Activated CD4-positive, CD25-positive, alpha-beta regulatory T cell treated with anti-CD3 and anti-CD28 coated beads, Interleukin-2, amount 50 U/mL, for 24 hours (primary cell): ENCODE data around the gene FEZF1.
"Not testable (repeated sequence)": the region's sequence is repeated elsewhere in the genome, so short reads cannot be mapped to it uniquely, and the experiment has no call there.

Experiments used
- ATAC-seq, 2 donors: fragments of 150-1000 bp; cut with Tn5 transposase; one replicate each; pipeline ENCODE4 v1.10.0; 2021; ENCODE audit warnings: mild to moderate bottlenecking in 1 of 2, moderate library complexity in 1 of 2

Gene FEZF1

GRCh38 chr7:122306320-122307227, 2.0 kb upstream of the FEZF1 start:
- ATAC-seq = no peak

GRCh38 chr7:122305475-122306319, 1.1 kb upstream of the FEZF1 start:
- no peak for ATAC-seq

GRCh38 chr7:122304996-122305421, 459 bp upstream of the FEZF1 start:
- no peak for ATAC-seq

GRCh38 chr7:122303531-122304318, 825 bp downstream of the FEZF1 start:
- no peak for ATAC-seq

GRCh38 chr7:122302761-122303530, 1.6 kb downstream of the FEZF1 start:
- ATAC-seq = no peak

GRCh38 chr7:122301858-122302760, 2.4 kb downstream of the FEZF1 start:
- ATAC-seq = no peak

- no peak for ATAC-seq
Observed at GRCh38 chr7:122300956-122301833, 3.4 kb downstream of the FEZF1 start.

GRCh38 chr7:122300211-122300932, 4.2 kb downstream of the FEZF1 start:
- no peak for ATAC-seq

GRCh38 chr7:122299624-122300210, 4.8 kb downstream of the FEZF1 start:
- no peak for ATAC-seq

GRCh38 chr7:122298618-122299017, 5.9 kb downstream of the FEZF1 start:
- no peak for ATAC-seq

GRCh38 chr7:122298131-122298530, 6.4 kb downstream of the FEZF1 start:
- no peak for ATAC-seq

- no peak for ATAC-seq
Observed at GRCh38 chr7:122291189-122291588, 13.4 kb downstream of the FEZF1 start.

- no peak for ATAC-seq
Observed at GRCh38 chr7:122290476-122290875, 14.1 kb downstream of the FEZF1 start.

GRCh38 chr7:122289426-122289825, 15.1 kb downstream of the FEZF1 start:
- no peak for ATAC-seq

- ATAC-seq = not testable (repeated sequence)
Observed at GRCh38 chr7:122284608-122285007, 19.9 kb downstream of the FEZF1 start.

GRCh38 chr7:122273117-122273516, 31.4 kb downstream of the FEZF1 start:
- no peak for ATAC-seq

GRCh38 chr7:122269241-122269640, 35.3 kb downstream of the FEZF1 start:
- ATAC-seq = no peak

- ATAC-seq = no peak
Observed at GRCh38 chr7:122268101-122268500, 36.4 kb downstream of the FEZF1 start.

GRCh38 chr7:122262246-122262645, 42.3 kb downstream of the FEZF1 start:
- ATAC-seq = no peak
